HG03196 (cell line): Measurements from ENCODE around the gene EMC10.

Experiments used
- ATAC-seq: cut with Tn5 transposase; IDR thresholded peaks from one replicate; pipeline ENCODE4 v1.9.1; 2021; ENCODE audit not compliant: unreplicated experiment

The EMC10 gene

DNA sequence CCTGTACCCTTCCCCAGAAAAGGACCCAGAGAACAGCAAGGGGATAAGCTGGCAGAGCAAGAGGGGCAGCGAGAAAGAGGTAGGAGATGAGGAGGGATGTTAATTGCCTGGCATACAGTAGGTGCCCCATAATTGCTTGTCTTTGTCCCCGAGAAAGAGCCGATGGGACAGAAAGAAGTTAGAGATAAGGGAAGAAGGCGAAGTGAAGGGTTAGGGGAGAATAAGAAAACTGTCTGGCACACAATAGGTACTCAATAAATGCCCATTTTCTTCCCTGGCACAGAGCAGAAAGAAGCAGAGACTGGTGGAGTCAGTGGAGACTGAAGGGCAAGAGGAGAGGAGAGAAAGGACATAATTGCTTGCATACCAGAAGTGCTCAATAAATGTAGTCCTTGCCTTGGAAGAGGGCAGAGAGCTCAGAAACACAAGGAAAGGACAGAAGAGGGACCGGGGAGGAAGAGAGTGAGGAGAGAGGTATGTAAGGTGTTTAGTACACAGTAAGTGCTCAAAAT lies 18.8 kb downstream of the EMC10 start:
- no peak for ATAC-seq

DNA sequence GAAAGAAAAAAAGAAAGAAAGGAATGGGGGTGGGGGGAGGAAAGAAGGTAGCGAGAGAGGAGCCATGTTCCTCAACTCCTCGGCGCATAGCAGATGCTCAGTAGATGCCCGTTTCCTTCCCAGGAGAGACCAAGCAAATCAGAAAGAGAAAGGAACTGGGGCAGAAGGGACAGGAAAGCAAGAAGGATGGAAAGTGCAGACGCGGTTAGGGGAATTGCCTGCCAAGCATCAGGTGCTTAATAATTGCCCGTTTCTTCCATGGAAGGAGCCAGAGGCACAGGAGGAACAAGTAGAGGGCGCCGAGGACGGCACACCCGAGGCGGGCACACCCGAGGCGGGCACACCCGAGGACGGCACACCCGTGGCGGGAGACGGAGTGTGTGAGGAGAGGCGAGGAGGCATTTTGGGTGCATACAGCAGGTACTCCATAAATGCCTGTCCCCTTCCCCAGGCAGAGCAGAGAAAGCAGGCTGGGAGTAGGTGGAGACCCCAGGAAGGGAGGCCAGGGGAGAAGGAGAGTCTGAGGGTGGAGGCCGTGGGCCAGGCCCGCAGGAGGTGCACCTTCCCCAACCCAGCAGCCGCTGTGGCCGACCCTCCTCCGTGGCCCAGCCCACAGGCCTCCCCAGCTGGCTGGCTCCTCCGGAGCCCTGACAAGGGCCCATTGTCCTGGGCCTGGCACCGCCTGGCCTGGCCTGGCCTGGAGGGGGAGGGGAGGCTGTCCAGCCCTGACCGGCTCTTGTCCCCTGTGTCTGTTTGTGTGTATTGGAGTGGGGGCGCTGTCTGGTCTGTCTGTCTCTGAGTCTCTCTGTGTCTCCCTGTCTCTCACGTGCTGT lies 20.1 kb downstream of the EMC10 start:
- no peak for ATAC-seq

DNA sequence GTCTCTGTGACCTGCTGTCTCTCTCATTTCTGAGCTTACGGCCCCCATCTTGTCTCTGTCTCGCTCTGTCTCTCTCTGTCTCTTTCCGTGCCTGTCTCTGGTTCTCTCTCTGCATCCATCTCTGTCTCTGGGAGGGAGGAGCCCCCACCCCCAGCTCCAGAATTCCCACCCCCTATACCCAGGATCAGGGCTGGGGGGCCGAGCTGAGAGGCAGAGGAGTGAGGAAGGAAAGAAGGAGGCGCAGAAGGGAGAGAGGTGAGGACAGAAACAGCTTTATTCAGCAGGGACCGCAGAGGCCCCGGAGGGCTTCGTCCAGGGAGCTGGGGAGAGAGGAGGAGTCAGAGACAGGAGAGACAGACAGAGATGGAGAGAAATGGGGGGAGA lies 20.7 kb downstream of the EMC10 start:
- ATAC-seq: no peak

DNA sequence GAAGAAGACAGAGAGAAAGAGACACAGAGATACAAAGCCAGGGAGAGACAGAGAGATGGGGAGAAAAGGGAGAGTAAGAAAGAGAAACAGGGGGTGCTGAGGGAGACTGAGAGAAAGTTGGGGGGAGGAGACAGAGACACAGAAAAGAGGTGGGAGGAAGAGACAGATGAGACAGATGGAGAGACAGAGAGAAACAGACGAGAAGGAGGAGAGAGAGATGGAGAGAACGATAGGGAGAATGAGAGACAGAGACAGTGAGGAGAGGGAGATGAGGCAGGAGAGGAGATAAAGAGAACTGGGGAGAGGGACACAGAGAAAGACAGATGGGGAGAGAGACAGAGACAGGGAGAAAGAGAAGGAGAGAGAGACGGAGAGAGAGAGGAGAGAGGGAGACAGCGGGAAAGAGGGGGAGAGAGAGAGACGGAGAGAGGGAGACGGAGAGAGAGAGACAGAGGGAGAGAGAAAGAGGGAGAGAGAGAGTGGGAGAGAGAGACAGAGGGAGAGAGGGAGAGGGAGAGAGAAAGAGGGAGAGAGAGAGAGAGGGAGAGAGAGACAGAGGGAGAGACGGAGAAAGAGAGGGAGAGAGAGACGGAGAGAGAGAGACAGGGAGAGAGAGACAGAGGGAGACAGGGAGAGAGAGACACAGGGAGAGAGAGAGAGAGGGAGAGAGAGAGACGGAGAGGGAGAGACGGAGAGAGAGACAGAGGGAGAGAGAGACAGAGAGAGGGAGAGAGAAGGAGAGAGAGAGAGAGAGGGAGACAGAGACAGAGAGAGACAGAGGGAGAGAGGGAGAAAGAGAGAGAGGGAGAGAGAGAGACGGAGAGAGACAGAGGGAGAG lies 22.1 kb downstream of the EMC10 start:
- ATAC-seq: no peak

DNA sequence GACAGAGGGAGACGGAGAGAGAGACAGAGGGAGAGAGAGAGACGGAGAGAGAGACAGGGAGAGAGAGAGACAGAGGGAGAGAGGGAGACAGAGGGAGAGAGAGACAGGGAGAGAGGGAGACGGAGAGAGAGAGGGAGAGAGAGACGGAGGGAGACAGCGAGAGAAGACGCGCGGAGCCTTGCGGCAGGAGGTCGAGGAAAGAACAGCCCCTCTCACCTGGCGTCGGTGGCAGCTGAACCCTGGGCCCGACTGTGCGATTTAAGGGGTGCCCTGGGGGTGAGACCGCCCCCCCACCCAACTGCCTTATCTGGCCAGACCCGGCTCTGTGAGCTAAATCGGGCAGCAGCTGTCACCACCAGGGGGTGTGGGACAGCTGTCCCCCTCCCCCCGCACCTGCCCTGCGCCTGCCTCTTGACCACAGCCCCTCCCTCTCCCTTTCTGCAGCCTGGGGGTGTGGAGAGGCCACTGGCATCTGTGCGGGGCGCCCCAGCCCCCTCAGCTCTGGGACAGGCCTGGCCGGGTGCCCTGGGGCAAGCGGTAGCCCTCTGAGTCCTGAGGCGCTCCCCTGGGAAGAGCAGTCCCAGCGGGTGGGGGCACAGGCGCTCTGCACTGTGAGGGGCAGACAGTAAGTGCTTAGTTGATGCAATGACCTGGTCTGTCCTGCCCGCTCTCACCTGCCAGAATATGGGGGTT lies 23.9 kb downstream of the EMC10 start:
- ATAC-seq: no peak

DNA sequence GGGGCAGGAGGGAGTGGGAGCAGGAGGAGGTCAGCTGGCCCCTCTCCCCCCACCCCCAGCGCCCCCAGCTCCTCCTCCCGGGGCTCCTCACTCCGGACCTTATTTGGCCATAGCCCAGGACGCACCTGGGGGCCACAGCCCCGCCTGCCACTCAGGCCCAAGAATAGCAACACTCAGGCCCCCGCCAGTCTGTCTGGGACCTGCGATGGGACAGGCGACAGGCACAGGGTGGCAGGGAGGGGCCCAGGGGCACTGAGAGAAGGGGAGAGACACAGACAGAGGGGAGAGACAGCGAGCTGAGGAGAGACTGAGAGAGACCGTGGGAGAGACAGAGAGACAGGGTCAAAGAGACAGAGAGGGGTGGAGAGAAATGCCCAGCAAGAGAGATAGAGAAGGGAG lies 24.4 kb downstream of the EMC10 start:
- ATAC-seq: no peak

DNA sequence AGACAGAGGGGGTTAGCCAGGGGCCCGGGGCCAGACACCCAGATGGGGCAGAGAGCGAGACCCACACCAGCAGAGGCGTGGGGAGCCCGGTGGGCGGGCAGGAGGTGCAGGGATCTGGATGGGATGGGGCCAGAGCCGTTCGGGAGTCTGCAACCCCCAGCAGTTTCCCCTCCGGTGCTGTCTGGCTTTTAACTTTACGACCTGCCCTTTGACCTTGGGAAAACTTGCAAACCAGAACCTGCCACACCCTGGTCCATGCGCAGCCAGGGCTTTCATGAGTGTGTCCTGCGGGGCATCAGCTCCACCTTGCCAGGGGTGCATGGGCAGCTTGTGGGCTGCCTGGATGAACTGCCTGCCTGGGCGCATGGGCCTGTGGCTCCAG lies 24.9 kb downstream of the EMC10 start:
- no peak for ATAC-seq

DNA sequence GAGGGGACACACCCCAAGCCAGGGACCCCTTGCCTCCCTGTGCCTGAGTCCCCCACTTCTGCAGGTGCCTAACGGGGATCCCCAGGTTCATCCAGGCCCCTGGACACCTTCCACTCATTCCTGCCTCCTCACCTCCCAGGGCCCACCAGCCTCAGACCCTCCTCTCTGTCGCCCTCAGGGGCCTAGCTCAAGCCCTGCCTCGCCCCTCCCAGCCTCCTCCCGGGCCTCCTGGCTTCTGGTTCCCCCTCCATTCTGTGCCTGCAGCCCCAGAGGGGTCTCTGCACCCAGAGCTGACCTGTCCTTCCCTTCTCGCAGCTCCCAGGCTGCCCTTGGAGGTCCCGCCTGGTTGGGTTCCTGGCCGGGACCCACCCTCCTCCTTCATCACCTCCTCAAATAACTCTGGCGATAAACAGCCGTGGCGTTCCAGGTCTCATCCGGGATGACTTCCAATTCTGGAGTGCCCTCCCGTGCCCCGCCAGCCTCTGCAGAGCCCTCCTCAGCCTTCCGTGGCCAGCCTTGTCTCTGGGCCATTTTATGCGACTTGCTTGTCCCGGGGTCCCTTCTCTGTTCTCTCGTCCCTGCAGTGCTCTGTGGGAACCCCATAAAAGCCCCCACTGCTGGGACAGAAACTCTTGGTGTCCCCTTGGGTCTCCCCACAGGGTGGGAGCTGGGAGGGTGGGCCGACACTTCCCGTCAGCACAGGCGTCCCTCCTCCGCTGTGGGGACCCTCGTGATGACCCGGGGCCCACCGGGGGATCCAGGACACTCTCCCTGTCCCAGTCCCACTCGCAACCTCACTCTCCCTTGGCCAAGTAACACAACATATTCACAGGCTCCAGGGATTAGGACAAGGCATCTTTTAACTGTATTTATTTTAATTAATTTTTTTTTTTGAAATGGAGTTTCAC lies 25.5 kb downstream of the EMC10 start:
- ATAC-seq: no peak

DNA sequence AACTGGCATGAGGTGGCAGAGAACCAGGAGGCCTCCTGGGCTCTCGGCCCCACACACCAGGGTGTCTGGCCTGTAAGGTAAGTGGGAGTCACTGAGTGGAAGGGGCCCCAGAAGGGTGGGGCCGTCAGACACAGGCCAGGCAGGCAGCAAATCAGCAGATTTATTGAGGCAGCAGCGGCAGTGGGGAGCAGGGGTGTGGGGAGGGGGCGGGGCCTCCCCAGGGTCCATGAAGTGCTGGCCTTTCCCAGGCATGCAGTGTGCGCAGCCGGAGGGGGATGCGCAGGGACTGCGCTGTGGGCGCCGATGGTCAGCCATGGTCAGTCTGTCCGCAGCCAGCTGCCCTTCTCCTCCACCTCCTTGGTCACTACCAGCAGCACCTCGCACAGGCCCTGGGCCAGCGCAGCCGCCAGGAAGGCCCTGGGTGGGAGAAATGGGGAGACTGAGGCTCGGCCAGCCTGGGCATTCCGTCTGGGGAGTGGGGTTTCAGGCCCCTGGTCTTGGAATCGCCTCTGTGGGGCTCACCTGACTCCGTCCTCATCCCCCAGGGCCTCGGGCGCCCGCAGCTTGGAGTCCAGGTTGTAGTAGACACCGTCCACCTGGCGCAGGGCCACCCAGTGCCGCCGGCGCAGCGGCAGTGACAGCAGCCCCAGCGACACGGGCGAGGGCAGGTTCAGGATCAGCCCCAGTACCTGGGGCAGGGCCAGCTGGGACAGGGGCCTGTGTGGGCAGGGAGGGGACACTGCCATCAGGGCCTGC lies 29.7 kb downstream of the EMC10 start:
- no peak for ATAC-seq

DNA sequence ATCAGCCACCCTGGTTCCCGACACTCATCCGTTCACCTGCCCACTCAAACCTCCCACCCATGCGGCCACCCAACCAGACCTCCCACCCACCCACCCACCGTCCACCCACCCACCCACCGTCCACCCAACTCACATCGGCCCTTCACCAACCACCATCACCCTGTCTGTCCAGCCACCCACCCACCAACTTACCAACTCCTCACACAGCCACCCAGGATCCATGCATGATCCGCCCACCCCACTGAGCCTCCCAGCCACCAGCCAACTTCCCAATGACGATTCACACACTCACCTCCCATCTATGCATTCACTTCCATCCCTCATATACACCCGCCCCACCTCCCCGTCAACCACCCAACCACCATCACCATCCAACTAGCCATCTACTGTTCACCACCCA lies 30.4 kb downstream of the EMC10 start:
- ATAC-seq: no peak

DNA sequence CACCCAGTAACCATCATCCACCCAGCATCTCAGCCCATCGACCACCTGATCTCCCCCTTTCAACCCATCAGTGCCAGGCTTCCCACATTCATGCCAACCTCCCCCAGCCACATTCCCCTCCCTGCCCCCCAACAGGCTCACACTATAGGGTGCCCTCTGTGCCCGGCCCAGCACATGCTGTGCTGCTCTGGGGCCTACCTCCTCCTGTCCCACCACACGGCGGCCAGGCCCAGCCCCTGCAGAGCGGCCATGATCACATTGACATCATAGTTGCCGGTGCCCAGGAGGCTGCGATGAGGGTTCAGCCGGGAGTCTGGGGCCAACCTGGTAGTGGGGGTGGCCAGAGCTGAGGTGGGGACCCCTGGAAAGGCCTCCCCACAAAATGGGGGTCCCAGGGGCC lies 31.1 kb downstream of the EMC10 start:
- ATAC-seq: no peak

DNA sequence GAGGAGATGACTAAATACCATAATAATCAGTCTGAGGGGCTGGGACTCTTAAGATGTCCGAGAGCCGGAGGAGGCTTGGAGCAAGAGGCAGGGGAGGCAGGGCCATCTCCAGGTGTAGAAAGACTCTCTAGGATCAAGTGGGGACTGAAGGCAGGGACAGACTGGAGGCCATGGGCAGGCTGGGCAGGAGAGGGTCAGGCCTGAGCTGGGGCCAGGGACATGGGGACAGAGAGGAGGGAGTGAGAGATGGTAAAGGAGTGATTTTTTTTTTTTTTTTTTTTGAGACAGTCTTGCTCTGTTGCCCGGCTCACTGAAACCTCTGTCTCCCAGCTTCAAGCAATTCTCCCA lies 32.5 kb downstream of the EMC10 start:
- ATAC-seq: no peak

DNA sequence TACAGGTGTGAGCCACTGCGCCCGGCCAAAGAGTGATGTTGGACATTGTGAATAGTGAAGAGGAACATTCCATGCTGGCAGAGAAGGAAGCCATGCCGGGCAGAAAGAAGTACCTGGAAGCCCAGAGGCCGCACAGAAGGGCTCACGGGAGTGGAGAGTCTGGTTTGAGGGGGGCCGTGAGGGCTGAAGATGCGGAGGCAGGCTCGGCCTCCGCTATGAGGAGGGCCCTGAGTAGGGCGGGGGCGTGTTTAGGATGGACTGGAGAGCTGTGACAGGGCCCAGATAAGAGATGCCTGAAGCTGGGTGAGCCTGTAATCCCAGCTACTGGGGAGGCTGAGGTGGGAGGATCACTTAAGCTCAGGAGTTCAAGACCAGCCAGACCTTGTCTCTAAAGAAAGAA lies 33.1 kb downstream of the EMC10 start:
- ATAC-seq: no peak

DNA sequence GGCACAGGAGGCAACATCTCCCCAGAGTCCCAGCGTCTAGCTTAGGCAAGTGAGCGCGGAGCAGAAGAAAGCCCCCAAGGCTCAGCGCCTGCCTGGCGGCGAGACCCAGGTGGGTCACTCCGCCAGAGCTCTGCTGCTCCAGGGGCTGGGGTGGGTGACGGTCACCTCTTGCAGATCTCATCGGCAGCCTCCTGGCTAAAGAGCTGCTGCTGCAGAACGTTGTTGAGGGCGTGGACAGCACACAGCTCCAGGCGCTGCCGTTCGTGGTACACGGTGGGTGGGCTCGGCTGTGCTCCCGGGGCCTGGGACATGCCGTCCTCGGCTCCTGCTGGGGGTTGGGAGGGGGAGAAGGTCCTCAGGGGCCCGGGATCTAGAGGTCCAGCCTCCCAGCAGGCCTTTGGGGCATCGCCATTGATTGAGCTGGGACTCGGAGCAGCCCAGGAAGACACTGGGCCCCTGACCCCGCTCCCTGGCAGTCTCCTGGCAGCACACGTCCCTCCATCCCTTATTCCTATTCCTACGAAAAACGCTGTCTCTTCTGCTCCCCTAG lies 33.9 kb downstream of the EMC10 start:
- no peak for ATAC-seq

DNA sequence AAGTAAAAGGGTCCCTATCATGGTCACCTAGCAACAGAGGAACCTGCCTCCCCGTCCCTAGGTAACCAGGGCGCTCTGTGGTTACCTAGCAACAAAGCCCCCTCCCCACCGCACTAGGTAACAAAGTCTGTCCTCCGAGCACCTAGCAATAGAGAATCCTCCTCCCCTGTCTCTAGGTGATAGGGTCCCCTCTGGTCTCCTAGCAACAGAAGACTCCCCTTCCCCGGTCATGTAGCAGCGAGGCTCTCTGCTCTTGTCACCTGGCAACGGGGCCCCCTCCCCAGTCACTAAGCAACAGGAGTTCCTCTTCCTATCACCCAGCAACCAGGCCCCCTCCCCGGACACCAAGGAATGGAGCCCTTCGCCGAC lies 34.4 kb downstream of the EMC10 start:
- ATAC-seq: no peak

DNA sequence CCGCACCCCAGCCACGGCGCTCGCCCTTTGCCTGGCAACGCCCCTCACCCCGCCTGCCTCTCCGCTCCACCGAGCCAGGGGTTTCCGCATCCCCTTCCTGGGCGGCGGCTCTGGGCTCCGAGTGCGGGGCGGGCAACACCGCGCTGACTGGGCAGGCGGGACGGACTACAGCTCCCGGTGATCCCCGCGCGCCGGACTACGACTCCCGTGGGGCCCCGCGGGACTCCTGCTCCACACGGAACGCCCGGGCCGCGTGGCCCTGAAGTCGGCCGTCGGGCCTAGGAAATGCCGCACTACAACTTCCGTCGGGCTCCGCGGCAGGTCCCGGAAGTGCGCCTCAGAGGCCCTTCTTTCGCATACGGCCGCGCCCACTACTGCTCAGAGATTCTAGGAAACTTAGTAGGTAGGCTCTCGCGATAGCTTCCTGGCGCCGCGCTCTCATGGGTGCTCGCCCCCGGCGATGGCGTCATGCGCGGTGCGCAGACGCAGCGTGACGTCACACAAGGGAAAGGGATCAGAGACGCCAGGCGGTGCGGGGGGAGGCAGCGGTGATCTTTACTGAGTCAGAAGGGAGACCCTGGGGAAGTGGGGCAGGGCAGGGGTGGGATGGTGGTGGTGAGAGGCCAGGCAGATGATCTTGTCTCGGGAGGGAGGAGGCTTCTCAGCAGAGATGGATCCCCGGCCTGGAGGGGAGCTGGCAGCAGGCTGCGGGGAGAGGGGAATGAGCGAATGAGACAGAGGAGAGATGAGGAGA lies 34.9 kb downstream of the EMC10 start, which contains the start of gene JOSD2:
Gene JOSD2, minus strand, starts transcription at position 123 of the 754 bp plus-strand sequence. CDS start 760 bp downstream, outside the sequence.
- peak; percentile 81 for ATAC-seq

DNA sequence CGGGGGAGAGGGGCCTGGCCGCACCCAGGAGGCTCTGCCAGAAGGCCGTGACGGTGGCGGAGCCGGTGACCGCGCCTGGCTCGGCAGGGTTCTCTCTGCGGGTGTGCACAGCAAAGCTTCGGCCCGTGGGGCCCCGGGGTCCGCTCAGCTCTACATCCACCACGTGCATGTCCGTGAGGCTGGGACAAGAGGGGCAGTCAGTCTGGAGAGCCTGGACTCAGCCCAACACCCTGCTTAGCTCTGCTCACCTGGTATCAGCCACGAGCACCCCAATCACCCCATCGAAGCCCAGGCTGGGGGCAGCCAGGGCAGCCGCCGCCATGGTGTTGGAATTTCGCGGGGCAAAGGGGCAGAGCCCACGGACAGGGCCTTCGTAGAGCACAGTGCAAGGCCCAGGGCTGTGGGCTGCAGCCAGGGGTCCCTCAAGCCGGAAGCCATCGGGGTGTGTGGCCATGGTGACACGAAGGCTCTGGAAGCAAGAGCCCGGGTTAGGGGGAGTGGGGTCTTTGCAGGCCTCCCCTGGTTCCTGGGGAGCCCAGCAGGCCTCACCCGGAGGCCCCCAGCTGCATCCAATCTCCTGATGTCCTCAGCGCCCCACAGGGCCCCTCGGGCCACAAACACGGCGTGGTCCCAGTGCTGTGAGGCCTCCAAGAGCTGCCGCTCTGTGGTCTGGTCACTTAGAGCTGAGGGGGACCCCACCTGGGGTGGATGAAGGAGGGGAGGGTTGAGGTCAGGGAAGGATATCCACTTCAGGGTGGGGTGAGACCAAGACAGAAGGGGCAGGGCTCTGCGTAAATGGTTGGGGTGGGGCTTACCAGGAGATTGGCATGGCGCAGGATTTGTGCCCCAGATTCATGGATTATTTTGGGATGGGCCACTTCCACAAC lies 36.0 kb downstream of the EMC10 start:
- ATAC-seq: no peak
